HepG2 (cell line): ENCODE data around the gene CHMP2B. TPM values are rescaled to one million over a fixed set of nuclear protein-coding genes. Genes with fewer than 3 reads are reported as not detected.

Experiments
- AHR ChIP-seq: IDR thresholded peaks from 2 replicates; pipeline ENCODE4 v1.6.1; 2018; ENCODE audit warnings: missing genetic modification reagents, missing compliant biosample characterization
- ARID2 ChIP-seq: sonication (generic); formaldehyde crosslinking; IDR thresholded peaks from 2 replicates; pipeline ENCODE4 v1.8.1; 2022; ENCODE audit warnings: mild to moderate bottlenecking, missing genetic modification reagents, borderline replicate concordance
- BCL6 ChIP-seq: IDR thresholded peaks from 2 replicates; pipeline ENCODE4 v1.6.1; 2016; ENCODE audit warnings: missing genetic modification reagents, missing compliant biosample characterization
- CREBL2 ChIP-seq: sonication (generic); formaldehyde crosslinking; IDR thresholded peaks from 2 replicates; pipeline ENCODE4 v1.8.1; 2023; ENCODE audit warnings: missing genetic modification reagents, mild to moderate bottlenecking, borderline replicate concordance
- CREM ChIP-seq, 2 experiments: sonication (generic) in 1 of 2; formaldehyde crosslinking in 1 of 2; IDR thresholded peaks; 2 replicates each; pipeline versions ENCODE4 v1.4.0 to v1.6.1; 2016 to 2020; ENCODE audit warnings: antibody characterized with exemption in 1 of 2, mild to moderate bottlenecking in 1 of 2, missing genetic modification reagents in 1 of 2
- DRAP1 ChIP-seq: IDR thresholded peaks from 2 replicates; pipeline ENCODE4 v1.6.1; 2016; ENCODE audit warnings: missing genetic modification reagents, missing compliant biosample characterization
- JARID2 ChIP-seq: sonication (generic); formaldehyde crosslinking; IDR thresholded peaks from 2 replicates; pipeline ENCODE4 v1.8.1; 2023; ENCODE audit warnings: missing genetic modification reagents, inconsistent platforms; ENCODE audit not compliant: insufficient replicate concordance
- NFIC ChIP-seq: IDR thresholded peaks from 2 replicates; pipeline ENCODE4 v1.6.1; 2012; ENCODE audit warnings: mild to moderate bottlenecking, low read length, inconsistent platforms
- RAD21 ChIP-seq: fragments of 450-650 bp; formaldehyde crosslinking; IDR thresholded peaks from 2 replicates; pipeline ENCODE4 v1.5.0; 2020; ENCODE audit warnings: mild to moderate bottlenecking
- REPIN1 ChIP-seq: sonication (generic); formaldehyde crosslinking; IDR thresholded peaks from 2 replicates; pipeline ENCODE4 v1.8.0; 2022; ENCODE audit warnings: missing genetic modification reagents, low read depth, mild to moderate bottlenecking, borderline replicate concordance
- RNF2 ChIP-seq: fragments of 450-650 bp; conservative IDR thresholded peaks from 2 replicates; pipeline ENCODE4 v1.6.1; 2016; ENCODE audit warnings: low read depth
- TARDBP ChIP-seq: sonication (generic); formaldehyde crosslinking; IDR thresholded peaks from 2 replicates; pipeline ENCODE4 v1.8.0; 2022; ENCODE audit warnings: mild to moderate bottlenecking, missing genetic modification reagents
- ZFP90 ChIP-seq: sonication (generic); formaldehyde crosslinking; IDR thresholded peaks from 2 replicates; pipeline ENCODE4 v1.8.0; 2022; ENCODE audit warnings: missing genetic modification reagents, mild to moderate bottlenecking, inconsistent platforms, borderline replicate concordance
- ZNF343 ChIP-seq: sonication (generic); formaldehyde crosslinking; IDR thresholded peaks from 2 replicates; pipeline ENCODE4 v1.4.0; 2020; ENCODE audit warnings: mild to moderate bottlenecking, missing genetic modification reagents
- ZNF441 ChIP-seq: sonication (generic); formaldehyde crosslinking; IDR thresholded peaks from 2 replicates; pipeline ENCODE4 v1.7.0; 2021; ENCODE audit warnings: missing genetic modification reagents, borderline replicate concordance
- ZNF598 ChIP-seq: sonication (generic); formaldehyde crosslinking; IDR thresholded peaks from 2 replicates; pipeline ENCODE4 v1.5.1; 2020; ENCODE audit warnings: mild to moderate bottlenecking, missing genetic modification reagents, borderline replicate concordance
- ZNF709 ChIP-seq: sonication (generic); formaldehyde crosslinking; IDR thresholded peaks from 2 replicates; pipeline ENCODE4 v1.5.0; 2020; ENCODE audit warnings: mild to moderate bottlenecking, missing genetic modification reagents
- ZNF740 ChIP-seq: sonication (generic); formaldehyde crosslinking; IDR thresholded peaks from 2 replicates; pipeline ENCODE4 v1.4.0; 2020; ENCODE audit warnings: missing genetic modification reagents
- ZNF782 ChIP-seq: sonication (generic); formaldehyde crosslinking; IDR thresholded peaks from 2 replicates; pipeline ENCODE4 v1.4.0; 2020; ENCODE audit warnings: missing genetic modification reagents, mild to moderate bottlenecking, borderline replicate concordance
- ZNF790 ChIP-seq: sonication (generic); formaldehyde crosslinking; IDR thresholded peaks from 2 replicates; pipeline ENCODE4 v1.8.0; 2022; ENCODE audit warnings: missing genetic modification reagents, mild to moderate bottlenecking, borderline replicate concordance
- ZNF83 ChIP-seq: sonication (generic); formaldehyde crosslinking; IDR thresholded peaks from 2 replicates; pipeline ENCODE4 v1.4.0; 2020; ENCODE audit warnings: missing genetic modification reagents, mild to moderate bottlenecking, borderline replicate concordance
- ZNF839 ChIP-seq: sonication (generic); formaldehyde crosslinking; IDR thresholded peaks from 2 replicates; pipeline ENCODE4 v1.4.0; 2020; ENCODE audit warnings: missing genetic modification reagents, mild to moderate bottlenecking, borderline replicate concordance
- polyA plus RNA-seq, 8 experiments: library from polyadenylated mRNA; depleted of rRNA in 3 of 8; stranded (reverse) in 7 of 8; unstranded in 1 of 8; fragments of >200 nt; fragmentation: Illumina TruSeq in 4 of 8; extraction: Trizol in 4 of 8; gene quantifications; 2 replicates each; pipeline versions ENCODE4 v1.2.1 to v1.2.3, GENCODE V29; 2011 to 2016; ENCODE audit warnings: low read depth in 4 of 8, missing spikeins in 1 of 8, mixed read lengths in 1 of 8; ENCODE audit not compliant: insufficient read depth in 1 of 8
- total RNA-seq, 5 experiments: library from RNA; depleted of rRNA; stranded (reverse); fragments of >200 nt; fragmentation: Illumina TruSeq; extraction: Trizol; gene quantifications; 2 replicates each; pipeline ENCODE4 v1.2.3, GENCODE V29; 2016; ENCODE audit warnings: low read depth in 1 of 5
- TF ChIP-seq, protein P1 (sequence below): sonication (generic); formaldehyde crosslinking; IDR thresholded peaks from 2 replicates; pipeline ENCODE4 v1.4.0; 2020; ENCODE audit warnings: missing genetic modification reagents
- TF ChIP-seq, protein P2 (sequence below): IDR thresholded peaks from 2 replicates; pipeline ENCODE4 v1.6.1; 2016
- TF ChIP-seq, protein P3 (sequence below): IDR thresholded peaks from 2 replicates; pipeline ENCODE4 v1.6.1; 2016; ENCODE audit warnings: missing compliant biosample characterization, missing genetic modification reagents, borderline replicate concordance

CHMP2B gene
- total and polyA plus RNA-seq, 2 of the 13 experiments (the other 11 are each of a cell fraction or from before 2014, with no cell fraction given): 6.9 to 33.5 TPM

DNA sequence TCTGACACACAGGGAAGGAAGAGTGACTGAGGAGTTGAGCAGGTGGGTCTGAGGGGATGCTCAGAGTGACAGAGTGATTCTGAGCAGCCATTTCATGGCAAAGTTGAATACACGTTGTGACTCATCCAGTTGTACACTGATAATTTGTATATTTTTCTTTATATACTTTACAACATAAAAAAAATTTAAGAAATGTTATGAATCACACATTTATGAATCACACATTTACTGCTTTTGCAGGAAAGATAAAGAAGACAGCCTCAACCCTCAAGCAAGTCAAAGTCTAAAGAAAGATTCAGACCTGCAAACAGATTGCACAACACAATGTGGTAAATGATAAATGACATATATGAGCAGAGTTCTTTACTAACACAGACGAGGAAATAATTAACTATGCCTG, 21.0 kb upstream of the CHMP2B start (continued):
- no peak for TF ChIP-seq REPIN1 (CRISPR knock-in tag)
- TF ChIP-seq ZFP90 (CRISPR knock-in tag): no peak
- no peak for TF ChIP-seq RNF2
- TF ChIP-seq ZNF839 (CRISPR knock-in tag): no peak
- TF ChIP-seq ZNF782 (CRISPR knock-in tag): no peak
- TF ChIP-seq, protein P1, sequence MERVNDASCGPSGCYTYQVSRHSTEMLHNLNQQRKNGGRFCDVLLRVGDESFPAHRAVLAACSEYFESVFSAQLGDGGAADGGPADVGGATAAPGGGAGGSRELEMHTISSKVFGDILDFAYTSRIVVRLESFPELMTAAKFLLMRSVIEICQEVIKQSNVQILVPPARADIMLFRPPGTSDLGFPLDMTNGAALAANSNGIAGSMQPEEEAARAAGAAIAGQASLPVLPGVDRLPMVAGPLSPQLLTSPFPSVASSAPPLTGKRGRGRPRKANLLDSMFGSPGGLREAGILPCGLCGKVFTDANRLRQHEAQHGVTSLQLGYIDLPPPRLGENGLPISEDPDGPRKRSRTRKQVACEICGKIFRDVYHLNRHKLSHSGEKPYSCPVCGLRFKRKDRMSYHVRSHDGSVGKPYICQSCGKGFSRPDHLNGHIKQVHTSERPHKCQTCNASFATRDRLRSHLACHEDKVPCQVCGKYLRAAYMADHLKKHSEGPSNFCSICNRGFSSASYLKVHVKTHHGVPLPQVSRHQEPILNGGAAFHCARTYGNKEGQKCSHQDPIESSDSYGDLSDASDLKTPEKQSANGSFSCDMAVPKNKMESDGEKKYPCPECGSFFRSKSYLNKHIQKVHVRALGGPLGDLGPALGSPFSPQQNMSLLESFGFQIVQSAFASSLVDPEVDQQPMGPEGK (CRISPR knock-in tag): no peak
- no peak for TF ChIP-seq ZNF709 (CRISPR knock-in tag)
- TF ChIP-seq ARID2 (CRISPR knock-in tag): no peak
- TF ChIP-seq DRAP1 (CRISPR knock-in tag): no peak
- no peak for TF ChIP-seq ZNF441 (CRISPR knock-in tag)
- no peak for TF ChIP-seq CREBL2 (CRISPR knock-in tag)
- TF ChIP-seq ZNF343 (CRISPR knock-in tag): no peak
- no peak for TF ChIP-seq ZNF740
- no peak for TF ChIP-seq ZNF83 (CRISPR knock-in tag)
- TF ChIP-seq, protein P2, sequence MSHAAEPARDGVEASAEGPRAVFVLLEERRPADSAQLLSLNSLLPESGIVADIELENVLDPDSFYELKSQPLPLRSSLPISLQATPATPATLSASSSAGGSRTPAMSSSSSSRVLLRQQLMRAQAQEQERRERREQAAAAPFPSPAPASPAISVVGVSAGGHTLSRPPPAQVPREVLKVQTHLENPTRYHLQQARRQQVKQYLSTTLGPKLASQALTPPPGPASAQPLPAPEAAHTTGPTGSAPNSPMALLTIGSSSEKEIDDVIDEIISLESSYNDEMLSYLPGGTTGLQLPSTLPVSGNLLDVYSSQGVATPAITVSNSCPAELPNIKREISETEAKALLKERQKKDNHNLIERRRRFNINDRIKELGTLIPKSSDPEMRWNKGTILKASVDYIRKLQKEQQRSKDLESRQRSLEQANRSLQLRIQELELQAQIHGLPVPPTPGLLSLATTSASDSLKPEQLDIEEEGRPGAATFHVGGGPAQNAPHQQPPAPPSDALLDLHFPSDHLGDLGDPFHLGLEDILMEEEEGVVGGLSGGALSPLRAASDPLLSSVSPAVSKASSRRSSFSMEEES (CRISPR knock-in tag): no peak
- no peak for TF ChIP-seq JARID2
- TF ChIP-seq ZNF790 (CRISPR knock-in tag): no peak
- TF ChIP-seq RAD21: no peak
- TF ChIP-seq BCL6 (CRISPR knock-in tag): 0 out of 2 replicates have a peak, but pooled peaks have one; percentile 44
- TF ChIP-seq NFIC: peak; percentile 55; the same call in 1 of the 2 replicates
- TF ChIP-seq, protein P3, sequence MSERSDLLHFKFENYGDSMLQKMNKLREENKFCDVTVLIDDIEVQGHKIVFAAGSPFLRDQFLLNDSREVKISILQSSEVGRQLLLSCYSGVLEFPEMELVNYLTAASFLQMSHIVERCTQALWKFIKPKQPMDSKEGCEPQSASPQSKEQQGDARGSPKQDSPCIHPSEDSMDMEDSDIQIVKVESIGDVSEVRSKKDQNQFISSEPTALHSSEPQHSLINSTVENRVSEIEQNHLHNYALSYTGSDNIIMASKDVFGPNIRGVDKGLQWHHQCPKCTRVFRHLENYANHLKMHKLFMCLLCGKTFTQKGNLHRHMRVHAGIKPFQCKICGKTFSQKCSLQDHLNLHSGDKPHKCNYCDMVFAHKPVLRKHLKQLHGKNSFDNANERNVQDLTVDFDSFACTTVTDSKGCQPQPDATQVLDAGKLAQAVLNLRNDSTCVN (CRISPR knock-in tag): no peak
- no peak for TF ChIP-seq TARDBP
- TF ChIP-seq CREM (IDR thresholded peaks at IDR 0.05): peak; percentile 30; the same call in 1 of the 2 replicates
- no peak for TF ChIP-seq CREM (CRISPR knock-in tag; IDR thresholded peaks at IDR 0.05)
- TF ChIP-seq AHR (CRISPR knock-in tag): no peak
- TF ChIP-seq ZNF598 (CRISPR knock-in tag): no peak
